ENCODE data around the gene MED17. TPM values are rescaled to one million over a fixed set of nuclear protein-coding genes. Genes with fewer than 3 reads are reported as not detected.

The MED17 gene
- total RNA-seq, 1 experiment from 2014 or later = 41.1 TPM

DNA sequence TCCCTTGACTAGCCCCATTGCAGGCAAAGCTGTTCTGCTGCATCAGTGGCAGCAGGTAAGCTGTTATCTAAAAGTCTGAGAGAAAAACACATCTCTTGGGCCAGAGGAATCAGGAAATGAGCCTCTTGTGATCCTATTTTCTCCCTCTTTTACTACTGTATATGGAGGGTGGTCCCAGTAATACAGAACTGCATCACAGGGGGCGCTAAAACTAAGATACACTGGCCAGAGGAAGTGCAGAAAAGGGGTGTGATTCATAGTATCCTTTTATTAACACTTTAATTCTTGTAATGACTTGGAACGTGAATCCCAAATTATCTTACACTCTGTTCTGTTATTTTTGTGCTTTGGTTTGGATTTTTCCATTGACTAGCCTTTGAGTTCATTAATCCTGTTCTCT lies 8.8 kb upstream of the MED17 start:
- no peak overlapping the region for H3K4me3 ChIP-seq (replicated peaks in 1 of 2; ENCODE audit: low read depth in 1 of 2, low read length in 2 of 2)
- no peak overlapping the region for H3K27ac ChIP-seq (ENCODE audit: low read depth, low read length)
- no peaks in the 10 kb centered on the region for H3K9me2 ChIP-seq (ENCODE audit: insufficient read depth)
- ChIA-PET POLR2A (no interaction called here), CTCF (no interaction called here), RAD21 (ENCODE audit: low non-redundant PET in 1 of 2, low total read pairs in 2 of 2, uncharacterized antibody in 2 of 2, unreplicated experiment in 2 of 2) (no interaction called here)
- DNase-seq (ENCODE audit: low read depth, low spot score) = peak; percentile 18
- no peaks in the 10 kb centered on the region for H3K9me3 ChIP-seq (ENCODE audit: control insufficient read depth in 1 of 2, insufficient read depth in 1 of 2, low read depth in 1 of 2, low read length in 2 of 2)
- intact Hi-C loops (cut with micrococcal nuclease) = no loop called here
- peak; percentile 87 for ATAC-seq
- H4K20me1 ChIP-seq (ENCODE audit: insufficient read depth) = no peaks in the 10 kb centered on the region
- BruUV-seq (replicated peaks) = no TSS peak
- H3K4me1 ChIP-seq (ENCODE audit: control insufficient read depth in 1 of 2, insufficient read depth in 2 of 2, low read length in 2 of 2) = no peaks in the 10 kb centered on the region
- H3K4me2 ChIP-seq (ENCODE audit: low read length) = no peak overlapping the region
- no peak overlapping the region for H3K9ac ChIP-seq (ENCODE audit: low read length)
- H3K27me3 ChIP-seq (ENCODE audit: insufficient read depth, low read length) = no peaks in the 10 kb centered on the region
- H2AFZ ChIP-seq (ENCODE audit: low read depth, low read length, poor library complexity, severe bottlenecking) = no peak overlapping the region
- H3K36me3 ChIP-seq (ENCODE audit: control insufficient read depth in 1 of 2, insufficient read depth in 2 of 2, low read length in 2 of 2) = no peaks in the 10 kb centered on the region
- TF ChIP-seq, protein P1, sequence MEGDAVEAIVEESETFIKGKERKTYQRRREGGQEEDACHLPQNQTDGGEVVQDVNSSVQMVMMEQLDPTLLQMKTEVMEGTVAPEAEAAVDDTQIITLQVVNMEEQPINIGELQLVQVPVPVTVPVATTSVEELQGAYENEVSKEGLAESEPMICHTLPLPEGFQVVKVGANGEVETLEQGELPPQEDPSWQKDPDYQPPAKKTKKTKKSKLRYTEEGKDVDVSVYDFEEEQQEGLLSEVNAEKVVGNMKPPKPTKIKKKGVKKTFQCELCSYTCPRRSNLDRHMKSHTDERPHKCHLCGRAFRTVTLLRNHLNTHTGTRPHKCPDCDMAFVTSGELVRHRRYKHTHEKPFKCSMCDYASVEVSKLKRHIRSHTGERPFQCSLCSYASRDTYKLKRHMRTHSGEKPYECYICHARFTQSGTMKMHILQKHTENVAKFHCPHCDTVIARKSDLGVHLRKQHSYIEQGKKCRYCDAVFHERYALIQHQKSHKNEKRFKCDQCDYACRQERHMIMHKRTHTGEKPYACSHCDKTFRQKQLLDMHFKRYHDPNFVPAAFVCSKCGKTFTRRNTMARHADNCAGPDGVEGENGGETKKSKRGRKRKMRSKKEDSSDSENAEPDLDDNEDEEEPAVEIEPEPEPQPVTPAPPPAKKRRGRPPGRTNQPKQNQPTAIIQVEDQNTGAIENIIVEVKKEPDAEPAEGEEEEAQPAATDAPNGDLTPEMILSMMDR (IDR thresholded peaks at IDR 0.05 in 2 of 3, conservative IDR thresholded peaks at IDR 0.05 in 1 of 3; ENCODE audit: borderline replicate concordance in 1 of 3, insufficient read depth in 1 of 3, low read depth in 2 of 3, low read length in 2 of 3) = peak; percentile 14 to 66 (median 65); a peak in 4 of 6 replicates
- TF ChIP-seq ZFX (IDR thresholded peaks at IDR 0.05) (no peak), SRF (IDR thresholded peaks at IDR 0.05; ENCODE audit: low read depth) (0 out of 2 replicates have a peak, but pooled peaks have one; percentile 44), YY1 (IDR thresholded peaks at IDR 0.05; ENCODE audit: extremely low read depth, insufficient replicate concordance, low read depth, low read length) (no peak), SIN3A (IDR thresholded peaks at IDR 0.05; ENCODE audit: low read depth) (no peak), EGR1 (IDR thresholded peaks at IDR 0.05; ENCODE audit: low read depth) (no peak), RAD21 (IDR thresholded peaks at IDR 0.05; ENCODE audit: low read depth) (no peak), EZH2 (IDR thresholded peaks at IDR 0.05) (no peak), TCF7L2 (IDR thresholded peaks at IDR 0.05; ENCODE audit: borderline replicate concordance, extremely low read depth, insufficient read depth, insufficient read length) (no peak)
- no peaks in the 10 kb centered on the region for H3K79me2 ChIP-seq (ENCODE audit: insufficient read depth, low read length)
